CD4-positive, alpha-beta T cell treated with Interleukin-15 for 1 hour (primary cell): ENCODE data around the gene SETD1A.

ENCODE experiments used
- DNase-seq: peaks from one replicate; pipeline ENCODE4 v3.0.0-alpha.2; 2020

The SETD1A gene

GRCh38 chr16:31025339-31025738 is 67.8 kb downstream of the SETD1A start:
- DNase-seq: no peak

- no peak for DNase-seq
These were observed 71.7 kb downstream of the SETD1A start for GRCh38 chr16:31029272-31029671.

GRCh38 chr16:31031276-31031675 is 73.7 kb downstream of the SETD1A start:
- no peak for DNase-seq

- DNase-seq: peak; percentile 99
These were observed 75.5 kb downstream of the SETD1A start, which contains the start of gene STX4 for GRCh38 chr16:31032736-31033708. STX4 (plus strand) TSS chr16:31033558; CDS start chr16:31033806, 248 bp downstream.

GRCh38 chr16:31033709-31034492 is 76.3 kb downstream of the SETD1A start:
- peak; percentile 88 for DNase-seq
